Panc1 (cell line): ENCODE measurements around the gene SERINC4. TPM values are rescaled to one million over a fixed set of nuclear protein-coding genes. Genes with fewer than 3 reads are reported as not detected.

Source experiments
- ATAC-seq: fragments of 200-7000 bp; cut with Tn5 transposase; 2 replicates; pipeline ENCODE4 v1.9.1; 2020; ENCODE audit warnings: mild to moderate bottlenecking, moderate library complexity
- BruUV-seq: library from RNA; stranded (reverse); fragments of 400-500 nt; replicated peaks from 2 replicates; lab custom pipeline; 2021; lab: Mats Ljungman, UMichigan
- CTCF ChIA-PET: fragments of 300-600 bp; sonication (Branson Sonifier 250); formaldehyde crosslinking; loops from one replicate; lab custom pipeline; 2022; ENCODE audit warnings: antibody characterized with exemption; lab: Charles Lee
- POLR2A ChIA-PET: fragments of 300-600 bp; sonication (Branson Sonifier 250); formaldehyde crosslinking; loops from one replicate; lab custom pipeline; 2022; ENCODE audit warnings: antibody characterized with exemption; lab: Charles Lee
- DNase-seq: peaks from one replicate; pipeline ENCODE4 v3.0.0-alpha.2; 2010; ENCODE audit warnings: low read depth, low spot score
- H3K27ac ChIP-seq: 2 replicates; pipeline ENCODE4 v1.5.1; 2011; ENCODE audit warnings: mild to moderate bottlenecking, low read length, inconsistent platforms
- H3K27me3 ChIP-seq: fragments of 200-500 bp; sonication (Bioruptor generic); 2 replicates; pipeline ENCODE4 v1.6.0; 2014; ENCODE audit warnings: low read length, inconsistent platforms; ENCODE audit not compliant: control insufficient read depth, insufficient read depth
- H3K36me3 ChIP-seq: fragments of 200-500 bp; sonication (Bioruptor generic); 2 replicates; pipeline ENCODE4 v1.5.1; 2014; ENCODE audit warnings: inconsistent platforms, mild to moderate bottlenecking, low read length, moderate library complexity; ENCODE audit not compliant: control insufficient read depth, insufficient read depth
- H3K4me1 ChIP-seq: 2 replicates; pipeline ENCODE4 v1.5.1; 2011; ENCODE audit warnings: inconsistent platforms, mild to moderate bottlenecking, low read length, moderate library complexity; ENCODE audit not compliant: control insufficient read depth, insufficient read depth
- H3K4me3 ChIP-seq, 2 experiments: 2 replicates each; pipeline ENCODE4 v1.5.1; 2011 to 2012; ENCODE audit warnings: low read depth in 2 of 2, low read length in 2 of 2, mild to moderate bottlenecking in 2 of 2, inconsistent platforms in 1 of 2, moderate library complexity in 1 of 2
- H3K9me3 ChIP-seq: fragments of 200-500 bp; sonication (Bioruptor generic); 2 replicates; pipeline ENCODE4 v1.5.1; 2014; ENCODE audit warnings: low read depth, mild to moderate bottlenecking, inconsistent platforms, low read length, moderate library complexity; ENCODE audit not compliant: control insufficient read depth, insufficient read depth
- POLR2AphosphoS5 ChIP-seq: IDR thresholded peaks from 2 replicates; pipeline ENCODE4 v1.6.1; 2012; ENCODE audit warnings: mild to moderate bottlenecking, low read depth, low read length, moderate library complexity
- SIN3A ChIP-seq: IDR thresholded peaks from 2 replicates; pipeline ENCODE4 v1.6.1; 2012; ENCODE audit warnings: low read depth, mild to moderate bottlenecking, low read length, moderate library complexity, borderline replicate concordance; ENCODE audit not compliant: insufficient read depth
- TCF7L2 ChIP-seq: IDR thresholded peaks from 2 replicates; pipeline ENCODE4 v1.6.1; 2011; ENCODE audit warnings: mild to moderate bottlenecking, low read depth, low read length, inconsistent platforms
- in situ Hi-C: cut with HindIII; loops from 2 replicates; pipeline ENCODE4 v1.10.0; 2016; ENCODE audit warnings: low sequenced_read_pairs, low pct_unique_long_range_greater_than_20kb
- intact Hi-C: fragments of 100-400 bp; cut with micrococcal nuclease; formaldehyde crosslinking; loops from one replicate; pipeline ENCODE4 v1.10.0; 2022; ENCODE audit not compliant: unreplicated experiment
- total RNA-seq: library from RNA; stranded (reverse); gene quantifications from one replicate; pipeline ENCODE4 v1.2.1, GENCODE V29; 2021; ENCODE audit not compliant: unreplicated experiment
- TF ChIP-seq, protein P1 (sequence below), 2 experiments: IDR thresholded peaks; 2 replicates each; pipeline ENCODE4 v1.6.1; 2011 to 2012; ENCODE audit warnings: low read depth in 2 of 2, control low read depth in 1 of 2, low read length in 1 of 2, mild to moderate bottlenecking in 1 of 2, moderate library complexity in 1 of 2; ENCODE audit not compliant: insufficient read depth in 1 of 2
- TF ChIP-seq, protein P2 (sequence below): fragments of 450-650 bp; IDR thresholded peaks from 2 replicates; pipeline ENCODE4 v1.5.1; 2017; ENCODE audit warnings: mild to moderate bottlenecking

SERINC4 gene
- total RNA-seq, 1 experiment from 2014 or later, result not detected

DNA sequence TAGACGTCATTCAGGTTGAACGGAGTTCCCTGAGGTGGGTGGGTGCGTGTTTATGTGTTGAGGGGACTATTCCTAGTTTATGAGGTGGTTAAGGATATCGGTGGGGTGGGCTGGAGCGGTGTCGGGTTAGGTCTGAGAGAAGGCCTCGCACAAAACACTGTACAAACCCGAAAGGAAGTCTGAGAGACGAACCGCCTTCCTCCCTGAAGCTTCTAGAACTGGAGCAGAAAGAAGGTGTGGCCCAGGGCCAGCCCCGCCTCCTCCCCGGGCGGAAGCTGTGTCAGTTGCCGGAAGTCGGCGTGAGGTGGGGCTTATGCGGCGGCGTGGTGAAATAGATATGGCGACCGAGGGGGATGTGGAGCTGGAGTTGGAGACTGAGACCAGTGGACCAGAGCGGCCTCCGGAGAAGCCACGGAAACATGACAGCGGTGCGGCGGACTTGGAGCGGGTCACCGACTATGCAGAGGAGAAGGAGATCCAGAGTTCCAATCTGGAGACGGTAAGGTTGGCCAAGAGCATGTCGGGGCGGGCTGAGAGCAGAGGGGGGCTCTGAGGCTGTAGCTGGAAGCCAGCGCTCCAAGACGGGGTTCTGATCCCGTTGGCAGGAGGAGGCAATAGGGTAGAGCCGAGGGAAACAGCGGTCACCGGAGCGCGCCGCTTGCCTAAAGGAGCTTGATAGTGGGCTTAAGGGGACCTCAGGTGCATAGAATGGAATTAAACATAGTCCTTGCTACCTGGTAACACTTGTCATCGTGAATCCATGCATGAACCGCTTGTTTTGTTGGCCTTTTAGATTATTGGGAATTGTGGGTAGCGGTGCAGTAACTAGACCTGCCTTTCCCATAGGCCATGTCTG is 494 bp upstream of the SERINC4 start, which contains the start of gene HYPK:
Gene HYPK, plus strand, starts transcription at position 314 of the 856 bp plus-strand sequence. Its CDS starts 24 bp downstream, at position 338.
- intact Hi-C loops, result no loop called here
- peak; percentile 92 for ATAC-seq
- DNase-seq, result peak; percentile 54
- Histone ChIP-seq H3K27ac (peak within 1 kb of the TSS; percentile 93), H3K4me3 (peak within 1 kb of the TSS; percentile 93 to 100), H3K27me3 (no peaks in the 10 kb centered on the region), H3K9me3 (no peaks in the 10 kb centered on the region), H3K36me3 (peaks cover 15% of the 10 kb centered on the region), H3K4me1 (peaks cover 32% of the 10 kb centered on the region)
- TF ChIP-seq POLR2AphosphoS5, result peak; percentile 97
- TF ChIP-seq, protein P1, sequence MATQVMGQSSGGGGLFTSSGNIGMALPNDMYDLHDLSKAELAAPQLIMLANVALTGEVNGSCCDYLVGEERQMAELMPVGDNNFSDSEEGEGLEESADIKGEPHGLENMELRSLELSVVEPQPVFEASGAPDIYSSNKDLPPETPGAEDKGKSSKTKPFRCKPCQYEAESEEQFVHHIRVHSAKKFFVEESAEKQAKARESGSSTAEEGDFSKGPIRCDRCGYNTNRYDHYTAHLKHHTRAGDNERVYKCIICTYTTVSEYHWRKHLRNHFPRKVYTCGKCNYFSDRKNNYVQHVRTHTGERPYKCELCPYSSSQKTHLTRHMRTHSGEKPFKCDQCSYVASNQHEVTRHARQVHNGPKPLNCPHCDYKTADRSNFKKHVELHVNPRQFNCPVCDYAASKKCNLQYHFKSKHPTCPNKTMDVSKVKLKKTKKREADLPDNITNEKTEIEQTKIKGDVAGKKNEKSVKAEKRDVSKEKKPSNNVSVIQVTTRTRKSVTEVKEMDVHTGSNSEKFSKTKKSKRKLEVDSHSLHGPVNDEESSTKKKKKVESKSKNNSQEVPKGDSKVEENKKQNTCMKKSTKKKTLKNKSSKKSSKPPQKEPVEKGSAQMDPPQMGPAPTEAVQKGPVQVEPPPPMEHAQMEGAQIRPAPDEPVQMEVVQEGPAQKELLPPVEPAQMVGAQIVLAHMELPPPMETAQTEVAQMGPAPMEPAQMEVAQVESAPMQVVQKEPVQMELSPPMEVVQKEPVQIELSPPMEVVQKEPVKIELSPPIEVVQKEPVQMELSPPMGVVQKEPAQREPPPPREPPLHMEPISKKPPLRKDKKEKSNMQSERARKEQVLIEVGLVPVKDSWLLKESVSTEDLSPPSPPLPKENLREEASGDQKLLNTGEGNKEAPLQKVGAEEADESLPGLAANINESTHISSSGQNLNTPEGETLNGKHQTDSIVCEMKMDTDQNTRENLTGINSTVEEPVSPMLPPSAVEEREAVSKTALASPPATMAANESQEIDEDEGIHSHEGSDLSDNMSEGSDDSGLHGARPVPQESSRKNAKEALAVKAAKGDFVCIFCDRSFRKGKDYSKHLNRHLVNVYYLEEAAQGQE (IDR thresholded peaks at IDR 0.05; ENCODE audit: insufficient read depth in 1 of 2, low read depth in 2 of 2, low read length in 1 of 2), result no peak
- no peak for TF ChIP-seq TCF7L2
- TF ChIP-seq, protein P2, sequence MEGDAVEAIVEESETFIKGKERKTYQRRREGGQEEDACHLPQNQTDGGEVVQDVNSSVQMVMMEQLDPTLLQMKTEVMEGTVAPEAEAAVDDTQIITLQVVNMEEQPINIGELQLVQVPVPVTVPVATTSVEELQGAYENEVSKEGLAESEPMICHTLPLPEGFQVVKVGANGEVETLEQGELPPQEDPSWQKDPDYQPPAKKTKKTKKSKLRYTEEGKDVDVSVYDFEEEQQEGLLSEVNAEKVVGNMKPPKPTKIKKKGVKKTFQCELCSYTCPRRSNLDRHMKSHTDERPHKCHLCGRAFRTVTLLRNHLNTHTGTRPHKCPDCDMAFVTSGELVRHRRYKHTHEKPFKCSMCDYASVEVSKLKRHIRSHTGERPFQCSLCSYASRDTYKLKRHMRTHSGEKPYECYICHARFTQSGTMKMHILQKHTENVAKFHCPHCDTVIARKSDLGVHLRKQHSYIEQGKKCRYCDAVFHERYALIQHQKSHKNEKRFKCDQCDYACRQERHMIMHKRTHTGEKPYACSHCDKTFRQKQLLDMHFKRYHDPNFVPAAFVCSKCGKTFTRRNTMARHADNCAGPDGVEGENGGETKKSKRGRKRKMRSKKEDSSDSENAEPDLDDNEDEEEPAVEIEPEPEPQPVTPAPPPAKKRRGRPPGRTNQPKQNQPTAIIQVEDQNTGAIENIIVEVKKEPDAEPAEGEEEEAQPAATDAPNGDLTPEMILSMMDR, result no peak
- TF ChIP-seq SIN3A, result peak; percentile 93
- in situ Hi-C loops, result no loop called here
- POLR2A ChIA-PET, result interaction anchor here (0.6 to 0.9 kb wide), 3 partner anchors 27 to 599 kb away, joined by 4 to 5 read pairs (median 4); no protein-coding TSS in a partner anchor
- CTCF ChIA-PET, result no interaction called here
- TSS peak; percentile 60 for BruUV-seq

DNA sequence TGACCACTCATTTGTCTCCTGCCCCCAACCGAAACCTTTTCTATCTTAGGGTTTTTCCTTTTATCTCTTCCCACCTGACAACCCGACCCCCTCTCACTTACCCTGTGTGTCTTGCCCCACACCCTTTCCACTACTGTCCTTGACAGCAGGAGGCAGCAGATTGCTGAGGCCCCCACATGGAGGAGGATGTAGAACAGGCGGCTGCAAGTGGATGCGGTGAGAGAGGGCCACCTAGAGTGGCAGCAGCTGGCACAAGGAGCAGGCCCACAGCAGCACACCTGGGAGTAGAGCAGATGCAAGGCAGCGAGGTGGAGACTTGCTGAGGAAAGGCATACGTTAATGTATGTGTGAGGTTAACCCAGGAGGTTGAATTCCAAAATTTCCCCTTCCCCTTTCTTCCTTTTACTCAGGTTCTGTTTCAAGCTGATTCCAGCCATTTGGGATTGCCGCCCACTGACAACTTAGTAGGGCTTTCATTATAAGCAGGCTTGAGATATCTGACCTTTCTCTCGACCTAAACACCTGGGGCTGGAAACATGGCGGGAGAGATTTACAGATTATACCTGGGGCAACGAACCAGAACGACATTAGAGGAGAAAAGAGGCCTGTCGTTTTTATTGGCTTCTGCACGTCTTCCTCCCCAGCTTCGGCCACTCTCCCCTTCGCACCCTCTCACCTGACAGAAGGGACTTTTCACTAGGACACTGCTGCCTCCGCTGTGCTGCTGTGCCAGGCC is 643 bp downstream of the SERINC4 start:
- ATAC-seq (no peak), DNase-seq (no peak)
- intact Hi-C loops, result no loop called here
- Histone ChIP-seq H3K4me1 (peaks cover 43% of the 10 kb centered on the region), H3K27ac (peak overlapping the region; percentile 93), H3K36me3 (peaks cover 10% of the 10 kb centered on the region), H3K9me3 (no peaks in the 10 kb centered on the region), H3K4me3 (no peak overlapping the region), H3K27me3 (no peaks in the 10 kb centered on the region)
- ChIA-PET POLR2A (no interaction called here), CTCF (no interaction called here)
- no TSS peak for BruUV-seq
- TF ChIP-seq, protein P1 (IDR thresholded peaks at IDR 0.05; ENCODE audit: insufficient read depth in 1 of 2, low read depth in 2 of 2, low read length in 1 of 2), result no peak
- TF ChIP-seq, protein P2, result no peak
- no peak for TF ChIP-seq TCF7L2
- in situ Hi-C loops, result no loop called here
